ENCODE measurements around the gene SVOP. TPM values are rescaled to one million over a fixed set of nuclear protein-coding genes. Genes with fewer than 3 reads are reported as not detected.

The SVOP gene
- total RNA-seq, 3 donors from 2014 or later, result not detected

GRCh38 chr12:108966378-108967151 is 54.3 kb downstream of the SVOP start:
- no peaks in the 10 kb centered on the region for H3K4me1 ChIP-seq
- no peaks in the 10 kb centered on the region for H3K36me3 ChIP-seq
- no peak for TF ChIP-seq POLR2A (IDR thresholded peaks at IDR 0.05)
- no peak overlapping the region for H3K4me3 ChIP-seq
- no peaks in the 10 kb centered on the region for H3K27me3 ChIP-seq
- H3K9me3 ChIP-seq, result no peaks in the 10 kb centered on the region
- intact Hi-C loops (cut with DNase I; ENCODE audit: low total_unique reads), result no loop called here
- no peak overlapping the region for H3K27ac ChIP-seq
- no peak for DNase-seq (ENCODE audit: low spot score in 2 of 2)

- no peaks in the 10 kb centered on the region for H3K9me3 ChIP-seq
- no peak for DNase-seq (ENCODE audit: low spot score in 2 of 2)
- no peaks in the 10 kb centered on the region for H3K4me1 ChIP-seq
- no peaks in the 10 kb centered on the region for H3K36me3 ChIP-seq
- no peak overlapping the region for H3K4me3 ChIP-seq
- H3K27me3 ChIP-seq, result no peaks in the 10 kb centered on the region
- no peak for TF ChIP-seq CTCF (IDR thresholded peaks at IDR 0.05)
- TF ChIP-seq POLR2A (IDR thresholded peaks at IDR 0.05), result no peak
- TF ChIP-seq POLR2AphosphoS5 (IDR thresholded peaks at IDR 0.05), result no peak
- intact Hi-C loops (cut with DNase I; ENCODE audit: low total_unique reads), result no loop called here
- no peak overlapping the region for H3K27ac ChIP-seq
Observed at GRCh38 chr12:108965886-108966285, 55.0 kb downstream of the SVOP start.

GRCh38 chr12:108964371-108965352 is 56.2 kb downstream of the SVOP start:
- no peaks in the 10 kb centered on the region for H3K36me3 ChIP-seq
- no peaks in the 10 kb centered on the region for H3K9me3 ChIP-seq
- no peak for TF ChIP-seq POLR2A (IDR thresholded peaks at IDR 0.05)
- no peak for TF ChIP-seq CTCF (IDR thresholded peaks at IDR 0.05)
- TF ChIP-seq POLR2AphosphoS5 (IDR thresholded peaks at IDR 0.05), result no peak
- H3K27me3 ChIP-seq, result no peaks in the 10 kb centered on the region
- no peak overlapping the region for H3K27ac ChIP-seq
- no peaks in the 10 kb centered on the region for H3K4me1 ChIP-seq
- intact Hi-C loops (cut with DNase I; ENCODE audit: low total_unique reads), result no loop called here
- H3K4me3 ChIP-seq, result no peak overlapping the region
- DNase-seq (ENCODE audit: low spot score in 2 of 2), result no peak

GRCh38 chr12:108962256-108962655 is 58.6 kb downstream of the SVOP start:
- intact Hi-C loops (cut with DNase I; ENCODE audit: low total_unique reads), result no loop called here
- Histone ChIP-seq H3K27ac (no peak overlapping the region), H3K27me3 (no peaks in the 10 kb centered on the region), H3K4me3 (no peak overlapping the region), H3K9me3 (no peaks in the 10 kb centered on the region), H3K4me1 (no peaks in the 10 kb centered on the region), H3K36me3 (no peaks in the 10 kb centered on the region)
- TF ChIP-seq POLR2AphosphoS5 (IDR thresholded peaks at IDR 0.05) (no peak), POLR2A (IDR thresholded peaks at IDR 0.05) (no peak), CTCF (IDR thresholded peaks at IDR 0.05) (no peak)
- DNase-seq (ENCODE audit: low spot score in 2 of 2), result no peak

GRCh38 chr12:108959748-108960655 is 60.9 kb downstream of the SVOP start:
- Histone ChIP-seq H3K27me3 (no peaks in the 10 kb centered on the region), H3K4me3 (no peak overlapping the region), H3K27ac (no peak overlapping the region), H3K36me3 (no peaks in the 10 kb centered on the region), H3K9me3 (no peaks in the 10 kb centered on the region), H3K4me1 (no peaks in the 10 kb centered on the region)
- intact Hi-C loops (cut with DNase I; ENCODE audit: low total_unique reads), result no loop called here
- DNase-seq (ENCODE audit: low spot score in 2 of 2), result no peak
- TF ChIP-seq POLR2AphosphoS5 (IDR thresholded peaks at IDR 0.05) (no peak), POLR2A (IDR thresholded peaks at IDR 0.05) (no peak), CTCF (IDR thresholded peaks at IDR 0.05) (no peak)

All from breast epithelium (tissue), 4 donors.